Adrenal gland (tissue), 12 donors: ENCODE measurements around the gene RPL7A. TPM values are rescaled to one million over a fixed set of nuclear protein-coding genes. Genes with fewer than 3 reads are reported as not detected.

Experiments
- DNase-seq, 7 donors: peaks; one replicate each; pipeline ENCODE4 v3.0.0-alpha.2; 2019 to 2020
- H3K27ac ChIP-seq, 5 donors: fragments of 200-600 bp; sonication (generic) in 4 of 5; 1 replicate in 3 of 5; 2 replicates in 2 of 5; pipeline versions ENCODE4 v1.5.1 to v1.8.0; 2016 to 2020; ENCODE audit warnings: mild to moderate bottlenecking in 1 of 5
- H3K27me3 ChIP-seq: fragments of 200-600 bp; 2 replicates; pipeline ENCODE4 v1.8.0; 2021
- H3K36me3 ChIP-seq, 2 donors: fragments of 200-600 bp; replicated peaks in 1 of 2; 1 replicate in 1 of 2; 2 replicates in 1 of 2; pipeline versions ENCODE4 v1.5.1 to v1.8.0; 2018 to 2022
- H3K4me1 ChIP-seq, 2 donors: fragments of 200-600 bp; replicated peaks in 1 of 2; 1 replicate in 1 of 2; 2 replicates in 1 of 2; pipeline versions ENCODE4 v1.5.1 to v1.8.0; 2018 to 2021
- H3K4me3 ChIP-seq, 4 donors: fragments of 200-600 bp; sonication (generic) in 3 of 4; one replicate each; pipeline ENCODE4 v1.5.1; 2016 to 2018
- H3K9me3 ChIP-seq, 3 donors: fragments of 200-600 bp; sonication (generic) in 1 of 3; replicated peaks in 1 of 3; 1 replicate in 2 of 3; 2 replicates in 1 of 3; pipeline versions ENCODE4 v1.5.1 to v1.8.0; 2016 to 2021
- CTCF ChIP-seq, 6 experiments: fragments of 450-650 bp in 4 of 6; fragments of 200-600 bp in 2 of 6; sonication (generic) in 1 of 6; IDR thresholded peaks; 1 replicate in 5 of 6; 2 replicates in 1 of 6; pipeline versions ENCODE4 v1.5.1 to v1.8.0; 2016 to 2021; ENCODE audit warnings: antibody characterized with exemption in 6 of 6, mild to moderate bottlenecking in 2 of 6, moderate library complexity in 1 of 6
- POLR2A ChIP-seq, 2 donors: fragments of 450-650 bp; IDR thresholded peaks; one replicate each; pipeline ENCODE4 v1.6.1; 2017; ENCODE audit warnings: antibody characterized with exemption in 2 of 2, mild to moderate bottlenecking in 2 of 2, moderate library complexity in 1 of 2
- WGBS, 4 donors: extraction: QIAGEN DNeasy Blood & Tissue Kit in 2 of 4; methylation state at CpG; one replicate each; pipeline versions ENCODE4 v1.1.5 to v1.1.7; 2013 to 2017; 5-methylcytosine and 5-hydroxymethylcytosine counted together
- intact Hi-C, 2 donors: fragments of 100-400 bp; cut with DNase I; formaldehyde crosslinking; loops; one replicate each; pipeline versions ENCODE4 v1.14.1 to v1.15.0; 2022 to 2023
- polyA plus RNA-seq, 3 donors: library from polyadenylated mRNA; stranded (reverse); fragments of 200-250 nt in 2 of 3; fragments of 350-450 nt in 1 of 3; fragmentation: Illumina TruSeq in 1 of 3; extraction: RNeasy Lipid Tissue Mini Kit (QIAGEN cat#74804) in 1 of 3; gene quantifications; one replicate each; pipeline ENCODE4 v1.2.3, GENCODE V29; 2013 to 2014
- total RNA-seq, 9 donors: library from RNA; depleted of rRNA in 4 of 9; stranded (reverse); fragments of >200 nt in 4 of 9; fragments of 120-200 nt in 1 of 9; fragmentation: NEBNext Ultra II Directional in 1 of 9; extraction: Animal tissue kit (Norgen Biotek cat#: 25700) in 1 of 9; gene quantifications; one replicate each; pipeline versions ENCODE4 v1.1.0 to v1.2.4, GENCODE V29; 2013 to 2023
- donor health status: healthy with polysubstance abuse.
- donor health status: Bipolar disorder and iron deficiency.
- donor health status: DM: yes; HTN: yes; CAD: no.
- donor health status: DM: no; HTN: no; CAD: no.
- donor health status: DM: no; HTN: no; CAD: no.
- donor health status: DM: yes; HTN: yes; CAD: no.

RPL7A gene
- total and polyA plus RNA-seq, 12 donors: 1,875 to 3,598 (median 2,406) TPM

GRCh38 chr9:133339641-133340040 lies 8.4 kb upstream of the RPL7A start:
- intact Hi-C loops: no loop called here
- peak in 6 of 7 donors; percentile 64 to 83 (median 78) for DNase-seq
- Histone ChIP-seq H3K36me3 (peaks cover 0 to 45% of the 10 kb centered on the region in 2 donors), H3K27ac (peak overlapping the region; percentile 12 to 89 (median 61)), H3K4me3 (no peak overlapping the region), H3K4me1 (peaks cover 23 to 34% of the 10 kb centered on the region in 2 donors), H3K27me3 (no peaks in the 10 kb centered on the region), H3K9me3 (no peaks in the 10 kb centered on the region)
- WGBS, 4 donors: 41 to 52% (median 43%) methylated on average over 5 of the region's 5 CpGs
- TF ChIP-seq POLR2A (IDR thresholded peaks at IDR 0.05) (no peak), CTCF (IDR thresholded peaks at IDR 0.05) (no peak)

GRCh38 chr9:133340256-133340655 lies 7.8 kb upstream of the RPL7A start:
- H3K9me3 ChIP-seq: no peaks in the 10 kb centered on the region
- no peak overlapping the region for H3K4me3 ChIP-seq
- WGBS, 4 donors: 61 to 76% (median 70%) methylated on average over 2 to 3 of the region's 3 CpGs
- DNase-seq: peak in 1 of 7 donors; percentile 20
- intact Hi-C loops: no loop called here
- no peak for TF ChIP-seq POLR2A (IDR thresholded peaks at IDR 0.05)
- no peak for TF ChIP-seq CTCF (IDR thresholded peaks at IDR 0.05)
- peaks cover 0 to 51% of the 10 kb centered on the region in 2 donors for H3K36me3 ChIP-seq
- peaks cover 16 to 28% of the 10 kb centered on the region in 2 donors for H3K4me1 ChIP-seq
- H3K27me3 ChIP-seq: no peaks in the 10 kb centered on the region
- peak overlapping the region; percentile 12 to 89 (median 61) for H3K27ac ChIP-seq

DNA sequence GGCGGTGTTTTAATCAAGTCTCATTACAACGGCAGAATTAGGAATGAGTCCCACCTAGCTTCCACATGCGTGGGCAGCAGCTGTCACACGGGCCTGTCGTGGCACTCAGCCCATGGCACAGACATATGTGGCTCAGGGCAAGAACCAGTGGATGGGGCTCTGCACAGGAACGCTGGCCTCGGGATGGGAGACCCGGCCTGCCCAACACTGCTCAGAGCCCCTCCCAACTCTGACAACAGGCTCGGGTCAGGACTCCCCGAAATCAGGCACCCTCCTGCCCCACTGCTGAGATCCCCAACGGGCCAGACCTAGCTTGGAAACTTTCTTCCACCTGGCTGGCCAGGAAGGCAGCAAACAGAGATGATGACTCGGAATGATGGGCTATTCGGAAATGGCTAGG lies 7.1 kb upstream of the RPL7A start:
- Histone ChIP-seq H3K27ac (peak overlapping the region in 4 of 5 donors; percentile 12 to 89 (median 73)), H3K4me3 (no peak overlapping the region), H3K36me3 (peaks cover 0 to 56% of the 10 kb centered on the region in 2 donors), H3K9me3 (no peaks in the 10 kb centered on the region), H3K27me3 (no peaks in the 10 kb centered on the region), H3K4me1 (peaks cover 15 to 28% of the 10 kb centered on the region in 2 donors)
- no peak for DNase-seq
- no peak for TF ChIP-seq POLR2A (IDR thresholded peaks at IDR 0.05)
- no peak for TF ChIP-seq CTCF (IDR thresholded peaks at IDR 0.05)
- WGBS, 4 donors: 76 to 90% (median 78%) methylated on average over 6 to 13 of the region's 13 CpGs
- intact Hi-C loops: no loop called here

- H3K27ac ChIP-seq: peak overlapping the region in 4 of 5 donors; percentile 12 to 89 (median 73)
- H3K36me3 ChIP-seq: peaks cover 0 to 56% of the 10 kb centered on the region in 2 donors
- H3K9me3 ChIP-seq: no peaks in the 10 kb centered on the region
- H3K27me3 ChIP-seq: no peaks in the 10 kb centered on the region
- TF ChIP-seq CTCF (IDR thresholded peaks at IDR 0.05): no peak
- TF ChIP-seq POLR2A (IDR thresholded peaks at IDR 0.05): no peak
- H3K4me1 ChIP-seq: peaks cover 18 to 30% of the 10 kb centered on the region in 2 donors
- WGBS, 4 donors: 85 to 86% (median 86%) methylated on average over 5 to 15 of the region's 15 CpGs
- H3K4me3 ChIP-seq: no peak overlapping the region
- peak in 5 of 7 donors; percentile 36 to 60 (median 54) for DNase-seq
- intact Hi-C loops: no loop called here
Measured at GRCh38 chr9:133341369-133342068, 6.5 kb upstream of the RPL7A start.
